Glomerular endothelial cell (primary cell): ENCODE measurements around the gene LVRN. TPM values are rescaled to one million over a fixed set of nuclear protein-coding genes. Genes with fewer than 3 reads are reported as not detected.
"Not testable (repeated sequence)": the region's sequence is repeated elsewhere in the genome, so short reads cannot be mapped to it uniquely, and the experiment has no call there.

Source experiments
- DNase-seq: peaks from one replicate; pipeline ENCODE4 v3.0.0-alpha.2; 2011; ENCODE audit warnings: low read depth, low spot score; ENCODE audit errors: extremely low read depth
- total RNA-seq: library from RNA; depleted of rRNA; stranded (reverse); fragments of >200 nt; gene quantifications from 2 replicates; pipeline ENCODE4 v1.2.3, GENCODE V29; 2015

LVRN gene, protein sequence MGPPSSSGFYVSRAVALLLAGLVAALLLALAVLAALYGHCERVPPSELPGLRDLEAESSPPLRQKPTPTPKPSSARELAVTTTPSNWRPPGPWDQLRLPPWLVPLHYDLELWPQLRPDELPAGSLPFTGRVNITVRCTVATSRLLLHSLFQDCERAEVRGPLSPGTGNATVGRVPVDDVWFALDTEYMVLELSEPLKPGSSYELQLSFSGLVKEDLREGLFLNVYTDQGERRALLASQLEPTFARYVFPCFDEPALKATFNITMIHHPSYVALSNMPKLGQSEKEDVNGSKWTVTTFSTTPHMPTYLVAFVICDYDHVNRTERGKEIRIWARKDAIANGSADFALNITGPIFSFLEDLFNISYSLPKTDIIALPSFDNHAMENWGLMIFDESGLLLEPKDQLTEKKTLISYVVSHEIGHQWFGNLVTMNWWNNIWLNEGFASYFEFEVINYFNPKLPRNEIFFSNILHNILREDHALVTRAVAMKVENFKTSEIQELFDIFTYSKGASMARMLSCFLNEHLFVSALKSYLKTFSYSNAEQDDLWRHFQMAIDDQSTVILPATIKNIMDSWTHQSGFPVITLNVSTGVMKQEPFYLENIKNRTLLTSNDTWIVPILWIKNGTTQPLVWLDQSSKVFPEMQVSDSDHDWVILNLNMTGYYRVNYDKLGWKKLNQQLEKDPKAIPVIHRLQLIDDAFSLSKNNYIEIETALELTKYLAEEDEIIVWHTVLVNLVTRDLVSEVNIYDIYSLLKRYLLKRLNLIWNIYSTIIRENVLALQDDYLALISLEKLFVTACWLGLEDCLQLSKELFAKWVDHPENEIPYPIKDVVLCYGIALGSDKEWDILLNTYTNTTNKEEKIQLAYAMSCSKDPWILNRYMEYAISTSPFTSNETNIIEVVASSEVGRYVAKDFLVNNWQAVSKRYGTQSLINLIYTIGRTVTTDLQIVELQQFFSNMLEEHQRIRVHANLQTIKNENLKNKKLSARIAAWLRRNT
- 0.15 and 0.41 TPM in 2 replicates for total RNA-seq

DNA sequence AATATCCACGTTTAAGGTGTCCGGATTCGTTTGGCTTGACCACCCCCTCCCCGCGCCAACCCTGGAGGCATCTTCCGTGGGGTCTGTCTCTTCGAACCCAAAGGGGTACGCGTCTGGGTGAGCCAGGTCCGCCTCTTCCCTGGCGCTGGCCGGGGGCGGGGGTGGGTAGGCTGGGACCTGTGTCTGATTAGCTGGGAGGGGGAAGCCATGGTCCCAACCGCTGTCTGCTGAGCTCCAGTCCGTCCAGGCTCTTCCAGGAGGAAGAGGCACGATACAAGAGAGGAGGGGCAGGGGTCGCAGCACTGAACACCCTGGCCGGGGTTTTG is at the start of gene LVRN:
Gene LVRN (plus strand): TSS at position 237 of the 326 bp plus-strand sequence. CDS start 143 bp downstream, outside the sequence.
- no peak for DNase-seq

DNA sequence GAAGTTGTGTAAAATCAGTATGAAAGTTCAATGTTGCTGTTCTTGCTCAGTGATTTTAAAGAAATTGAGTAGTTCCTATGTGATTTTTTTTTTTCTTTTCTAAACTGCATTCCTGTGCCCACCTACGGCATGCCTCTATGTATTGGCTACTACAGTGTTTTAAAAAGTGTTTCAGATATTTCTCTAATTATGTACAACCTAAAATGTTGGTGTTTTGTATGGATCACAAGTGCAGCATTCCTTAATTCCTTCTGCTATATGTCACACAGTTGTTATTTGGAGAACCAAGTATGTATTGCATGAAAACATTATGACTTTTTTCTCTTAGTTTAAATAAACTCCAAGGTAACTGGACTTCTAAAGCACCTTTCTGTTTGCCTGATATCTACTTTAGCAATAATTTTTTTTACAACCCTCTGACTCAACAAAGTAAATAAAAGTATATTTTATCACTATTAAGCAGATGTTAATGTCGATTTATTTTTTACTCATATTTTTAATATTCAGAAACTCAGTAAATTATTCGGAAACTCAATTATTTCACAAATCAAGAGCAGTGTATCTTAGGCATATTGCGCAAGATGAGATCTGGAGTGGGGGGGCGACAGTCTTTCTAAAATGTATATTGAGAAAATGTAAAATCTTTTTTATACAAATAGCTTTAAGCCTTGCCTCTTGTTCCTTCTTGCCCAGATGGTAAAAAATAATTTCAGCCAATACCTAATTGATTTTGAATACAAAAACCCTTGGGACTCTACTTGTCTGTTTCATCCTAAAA is 48.5 kb upstream of the LVRN start:
- DNase-seq = not testable (repeated sequence)

DNA sequence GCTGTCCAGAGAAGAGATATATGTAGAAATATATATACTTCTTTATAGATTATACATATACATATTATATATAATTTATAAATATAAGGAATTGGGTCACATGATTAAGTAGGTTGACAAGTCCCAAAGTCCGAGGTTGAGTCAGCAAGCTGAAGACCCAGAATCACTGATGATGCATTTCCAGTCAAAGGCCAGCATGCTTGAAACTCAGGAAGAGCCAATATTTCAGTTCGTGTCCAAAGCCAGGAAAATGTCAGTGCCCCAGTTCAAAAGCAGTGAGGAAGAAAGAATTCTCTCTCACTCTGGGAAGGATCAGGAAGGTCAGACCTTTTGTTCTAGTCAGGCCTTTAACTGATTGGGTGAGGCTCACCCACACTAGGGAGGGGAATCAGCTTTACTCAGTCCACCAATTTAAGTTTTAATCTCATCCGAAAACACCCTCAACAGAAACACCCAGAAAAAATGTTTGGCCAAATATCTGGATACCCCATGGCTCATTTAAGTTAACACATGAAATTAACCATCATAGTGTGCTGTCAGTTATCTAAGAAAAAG is 42.0 kb upstream of the LVRN start:
- no peak for DNase-seq

- DNase-seq = not testable (repeated sequence)
Observed at GRCh38 chr5:115928578-115929407, 33.5 kb upstream of the LVRN start.

DNA sequence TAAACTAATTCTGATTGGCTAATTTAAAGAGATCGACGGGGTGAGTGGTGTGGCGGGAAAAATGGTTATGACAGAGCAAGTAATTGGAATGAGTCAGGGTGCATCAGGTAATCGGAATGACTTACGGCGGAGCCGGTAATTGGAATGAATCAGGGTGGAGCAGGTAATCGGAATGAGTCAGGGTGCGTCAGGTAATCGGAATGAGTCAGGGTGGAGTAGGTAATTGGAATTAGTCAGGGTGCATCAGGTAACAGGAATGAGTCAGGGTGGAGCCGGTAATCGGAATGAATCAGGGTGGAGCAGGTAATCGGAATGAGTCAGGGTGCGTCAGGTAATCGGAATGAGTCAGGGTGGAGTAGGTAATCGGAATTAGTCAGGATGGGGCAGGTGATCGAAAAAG is 32.1 kb upstream of the LVRN start:
- DNase-seq = not testable (repeated sequence)

DNA sequence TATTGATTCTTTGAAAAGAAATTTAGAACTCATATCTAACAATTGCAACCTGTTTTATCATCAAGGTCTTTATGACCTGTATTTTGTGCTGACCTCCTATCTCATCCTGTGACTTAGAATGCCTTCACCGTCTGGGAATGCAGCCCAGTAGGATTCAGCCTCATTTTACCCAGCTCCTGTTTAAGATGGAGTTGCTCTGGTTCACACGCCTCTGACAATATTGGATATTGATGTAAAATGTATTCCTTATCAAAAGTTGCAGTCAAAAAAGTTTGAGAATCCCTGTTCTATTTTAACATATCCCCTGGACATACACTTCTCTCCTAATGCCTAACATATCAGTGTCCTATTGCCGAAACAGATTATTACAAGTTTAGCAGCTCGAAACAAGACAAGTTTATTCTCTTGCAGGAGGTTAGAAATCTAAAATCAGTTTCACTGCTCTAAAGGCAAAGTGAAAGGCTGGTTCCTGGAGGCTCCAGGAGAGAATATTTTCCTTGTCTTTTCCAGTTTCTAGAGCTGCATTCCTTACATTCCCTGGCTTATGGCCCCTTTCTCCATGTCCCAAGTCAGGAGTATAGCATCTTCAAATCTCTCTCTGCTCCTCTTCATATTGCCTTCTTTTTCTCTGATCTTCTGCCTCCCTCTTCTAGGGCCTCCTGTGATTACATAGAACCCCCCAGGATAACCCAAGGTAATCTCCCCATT is 31.5 kb upstream of the LVRN start:
- DNase-seq = no peak

- DNase-seq = no peak
Observed at GRCh38 chr5:115932991-115933390, 29.3 kb upstream of the LVRN start.

DNA sequence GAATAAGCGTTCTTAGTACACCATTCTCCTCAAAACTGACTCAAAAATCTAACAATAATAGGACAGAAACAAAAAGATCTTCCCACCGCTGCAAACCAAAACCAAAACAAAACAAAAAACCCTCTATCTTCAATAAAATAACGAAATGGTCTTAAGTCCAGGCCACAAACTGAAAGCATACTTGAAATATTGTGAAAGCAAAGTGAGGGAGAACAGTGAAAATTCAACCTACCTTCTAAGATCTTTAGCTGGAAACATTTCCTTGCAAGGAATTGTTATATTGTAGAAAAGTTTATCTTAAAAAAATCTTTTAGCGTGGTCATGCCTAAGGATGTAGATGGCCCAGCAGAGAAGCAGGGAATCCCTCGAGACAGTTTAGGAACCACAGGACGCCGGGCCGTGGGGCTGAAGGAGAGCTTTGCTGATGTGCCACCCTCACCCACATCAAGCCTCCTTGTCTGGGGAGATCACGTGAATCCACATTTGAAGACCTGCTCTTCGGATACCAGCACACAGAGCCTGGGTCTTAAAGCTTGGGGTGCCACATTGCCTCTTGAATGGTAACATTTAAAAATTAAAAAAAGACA is 27.8 kb upstream of the LVRN start:
- no peak for DNase-seq

GRCh38 chr5:115936031-115936430 is 26.2 kb upstream of the LVRN start:
- no peak for DNase-seq

- DNase-seq = no peak
Observed at GRCh38 chr5:115939059-115939458, 23.2 kb upstream of the LVRN start.

DNA sequence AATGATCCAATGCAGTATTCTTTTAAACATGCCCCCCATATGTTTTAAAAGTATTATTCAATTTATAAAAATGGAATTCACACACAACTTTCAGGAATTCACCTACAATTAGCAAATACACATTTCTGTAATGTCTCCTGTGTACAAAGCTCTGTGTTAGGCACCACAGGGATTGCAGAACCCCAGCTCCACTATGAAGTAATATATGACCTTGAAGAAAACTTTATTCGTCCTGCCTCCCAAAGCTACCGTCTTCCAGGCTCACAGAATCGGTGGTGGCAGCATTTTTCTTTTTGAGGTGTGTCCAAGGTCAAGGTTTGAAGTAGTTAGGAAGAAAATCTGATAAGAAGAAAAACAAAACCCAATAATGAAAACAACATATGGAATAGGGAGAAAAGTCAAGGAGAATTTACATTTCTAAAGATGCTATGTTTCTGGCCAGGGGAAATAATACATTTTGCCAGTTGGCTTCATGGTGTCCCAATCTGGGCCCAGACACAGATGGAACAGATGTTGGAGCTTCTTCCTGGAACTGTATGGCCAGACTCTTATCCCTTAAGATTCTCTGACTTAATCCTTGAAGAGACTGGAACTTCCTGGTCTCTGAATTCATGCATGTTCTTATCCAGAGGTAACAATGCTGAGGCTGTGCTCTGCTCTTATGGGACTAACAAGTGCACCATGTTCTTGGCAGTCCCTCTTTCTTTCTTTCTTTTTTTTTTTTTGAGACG is 22.0 kb upstream of the LVRN start:
- no peak for DNase-seq

GRCh38 chr5:115941051-115941675 is 21.1 kb upstream of the LVRN start:
- DNase-seq = no peak

GRCh38 chr5:115944501-115944900 is 17.8 kb upstream of the LVRN start:
- no peak for DNase-seq

GRCh38 chr5:115946655-115947054 is 15.6 kb upstream of the LVRN start:
- no peak for DNase-seq

DNA sequence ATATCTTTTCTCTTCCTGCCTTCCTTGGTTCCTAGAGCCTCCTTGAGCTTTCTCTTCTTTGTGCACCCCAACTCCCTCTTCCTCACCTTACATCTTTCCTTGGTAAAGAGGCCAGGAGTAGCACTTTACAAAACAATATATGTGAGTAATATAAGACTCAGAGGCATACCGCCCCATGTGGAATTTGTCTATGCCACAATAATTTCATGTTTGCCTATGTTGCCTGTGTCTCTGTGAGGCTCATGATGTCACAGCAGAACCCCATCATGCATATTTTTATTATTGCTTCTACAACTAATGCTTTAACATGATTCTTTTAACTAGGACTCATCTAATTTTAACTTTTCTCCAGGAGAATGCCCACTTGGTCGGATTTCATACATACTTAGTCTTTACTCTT is 15.0 kb upstream of the LVRN start:
- no peak for DNase-seq

- DNase-seq = no peak
Observed at GRCh38 chr5:115948091-115948534, 14.2 kb upstream of the LVRN start.

DNA sequence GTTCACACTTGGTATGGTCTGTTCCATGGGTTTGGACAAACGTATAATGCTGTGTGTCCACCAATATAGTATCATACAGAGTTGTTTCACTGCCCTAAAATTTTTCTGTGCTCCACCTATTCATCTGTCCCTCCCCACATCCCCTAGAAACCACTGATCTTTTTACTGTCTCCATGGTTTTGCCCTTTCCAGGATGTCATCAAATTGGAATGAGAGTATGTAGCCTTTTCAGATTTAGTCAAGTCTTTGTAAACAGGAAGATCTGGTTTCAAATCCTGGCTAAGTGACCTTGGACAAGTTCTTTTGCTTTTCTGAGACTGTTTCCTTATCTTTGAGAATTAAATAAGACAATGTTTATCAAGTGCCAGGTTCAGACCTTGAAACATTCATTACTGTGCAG is 13.2 kb upstream of the LVRN start:
- DNase-seq = no peak

DNA sequence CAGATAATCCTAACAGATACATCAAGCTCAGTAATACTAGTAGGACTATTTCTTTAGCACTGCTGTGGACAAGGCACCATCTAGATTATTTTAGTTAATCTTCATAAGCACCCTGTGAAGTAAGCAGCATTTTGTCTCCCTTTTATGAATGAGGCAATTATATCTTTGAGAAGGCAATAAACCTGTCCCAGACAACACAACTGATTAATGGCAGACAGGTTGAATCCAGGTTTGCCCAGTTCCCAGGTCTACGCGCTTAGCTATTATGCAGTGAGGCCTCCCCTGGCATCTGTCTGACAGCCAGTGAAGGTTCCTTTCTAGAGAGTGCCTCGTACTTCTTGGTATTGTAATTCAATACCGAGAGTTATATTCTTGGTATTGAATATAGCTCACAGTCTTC is 9.7 kb upstream of the LVRN start:
- no peak for DNase-seq
